BE2C (cell line): ENCODE results near the gene RRP15.
"Not testable (repeated sequence)": the region's sequence is repeated elsewhere in the genome, so short reads cannot be mapped to it uniquely, and the experiment has no call there.

Source experiments
- DNase-seq: peaks from one replicate; pipeline ENCODE4 v3.0.0-alpha.2; 2020
- H3K27me3 ChIP-seq: fragments of 250-450 bp; sonication (Bioruptor Pico); 2 replicates; pipeline ENCODE4 v1.5.1; 2020; ENCODE audit warnings: mild to moderate bottlenecking
- H3K36me3 ChIP-seq: fragments of 250-450 bp; sonication (Bioruptor Pico); 2 replicates; pipeline ENCODE4 v1.5.1; 2020; ENCODE audit warnings: mild to moderate bottlenecking
- H3K4me1 ChIP-seq: fragments of 250-450 bp; sonication (Bioruptor Pico); 2 replicates; pipeline ENCODE4 v1.5.1; 2020
- H3K4me3 ChIP-seq: 2 replicates; pipeline ENCODE4 v1.5.1; 2011; ENCODE audit warnings: low read depth, low read length
- H3K9me3 ChIP-seq: fragments of 250-450 bp; sonication (Bioruptor Pico); 2 replicates; pipeline ENCODE4 v1.5.1; 2020
- TF ChIP-seq, protein P1 (sequence below): IDR thresholded peaks from 2 replicates; pipeline ENCODE4 v1.5.1; 2012; ENCODE audit warnings: mild to moderate bottlenecking, low read depth, low read length

Gene RRP15

DNA sequence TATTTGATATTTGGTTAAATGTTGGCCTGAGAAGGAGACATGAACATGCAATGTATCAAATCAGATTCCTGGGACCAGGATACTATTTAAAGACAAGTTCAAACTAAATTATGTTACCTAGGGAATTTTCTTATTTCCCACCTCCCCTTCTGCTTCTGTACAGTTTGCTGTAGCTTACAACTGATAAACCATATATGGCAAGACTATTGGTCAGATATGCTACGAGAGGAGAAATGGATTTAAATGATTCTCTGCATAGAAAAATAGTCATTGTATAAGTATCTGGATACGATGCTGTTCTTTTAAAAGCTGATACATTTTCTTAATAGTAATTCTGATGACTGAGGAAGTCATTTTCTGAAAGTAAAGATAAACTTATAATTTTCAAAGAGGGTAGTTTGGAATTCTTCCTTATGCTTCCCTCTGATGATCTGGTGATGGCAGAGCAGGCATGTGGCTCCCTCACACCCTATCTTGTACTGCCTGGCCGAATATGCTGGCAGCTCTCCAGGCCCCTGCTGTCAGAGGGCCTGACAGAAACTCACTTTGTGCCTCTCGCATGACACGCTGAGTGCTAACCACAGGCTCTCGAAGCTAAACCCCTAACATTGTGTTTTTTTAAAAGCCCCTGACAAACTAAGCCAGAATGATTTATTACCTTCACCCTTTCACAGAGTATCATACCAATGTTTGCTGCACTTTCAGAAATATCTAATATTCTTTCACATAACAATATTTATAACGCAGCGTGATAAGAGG lies 19.4 kb downstream of the RRP15 start:
- peak; percentile 88 for DNase-seq
- TF ChIP-seq, protein P1, sequence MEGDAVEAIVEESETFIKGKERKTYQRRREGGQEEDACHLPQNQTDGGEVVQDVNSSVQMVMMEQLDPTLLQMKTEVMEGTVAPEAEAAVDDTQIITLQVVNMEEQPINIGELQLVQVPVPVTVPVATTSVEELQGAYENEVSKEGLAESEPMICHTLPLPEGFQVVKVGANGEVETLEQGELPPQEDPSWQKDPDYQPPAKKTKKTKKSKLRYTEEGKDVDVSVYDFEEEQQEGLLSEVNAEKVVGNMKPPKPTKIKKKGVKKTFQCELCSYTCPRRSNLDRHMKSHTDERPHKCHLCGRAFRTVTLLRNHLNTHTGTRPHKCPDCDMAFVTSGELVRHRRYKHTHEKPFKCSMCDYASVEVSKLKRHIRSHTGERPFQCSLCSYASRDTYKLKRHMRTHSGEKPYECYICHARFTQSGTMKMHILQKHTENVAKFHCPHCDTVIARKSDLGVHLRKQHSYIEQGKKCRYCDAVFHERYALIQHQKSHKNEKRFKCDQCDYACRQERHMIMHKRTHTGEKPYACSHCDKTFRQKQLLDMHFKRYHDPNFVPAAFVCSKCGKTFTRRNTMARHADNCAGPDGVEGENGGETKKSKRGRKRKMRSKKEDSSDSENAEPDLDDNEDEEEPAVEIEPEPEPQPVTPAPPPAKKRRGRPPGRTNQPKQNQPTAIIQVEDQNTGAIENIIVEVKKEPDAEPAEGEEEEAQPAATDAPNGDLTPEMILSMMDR, result no peak
- no peaks in the 10 kb centered on the region for H3K9me3 ChIP-seq
- H3K27me3 ChIP-seq, result no peaks in the 10 kb centered on the region
- peaks cover 27% of the 10 kb centered on the region for H3K36me3 ChIP-seq
- H3K4me3 ChIP-seq, result no peak overlapping the region; the same call in 1 of the 2 replicates
- peaks cover 11% of the 10 kb centered on the region for H3K4me1 ChIP-seq

DNA sequence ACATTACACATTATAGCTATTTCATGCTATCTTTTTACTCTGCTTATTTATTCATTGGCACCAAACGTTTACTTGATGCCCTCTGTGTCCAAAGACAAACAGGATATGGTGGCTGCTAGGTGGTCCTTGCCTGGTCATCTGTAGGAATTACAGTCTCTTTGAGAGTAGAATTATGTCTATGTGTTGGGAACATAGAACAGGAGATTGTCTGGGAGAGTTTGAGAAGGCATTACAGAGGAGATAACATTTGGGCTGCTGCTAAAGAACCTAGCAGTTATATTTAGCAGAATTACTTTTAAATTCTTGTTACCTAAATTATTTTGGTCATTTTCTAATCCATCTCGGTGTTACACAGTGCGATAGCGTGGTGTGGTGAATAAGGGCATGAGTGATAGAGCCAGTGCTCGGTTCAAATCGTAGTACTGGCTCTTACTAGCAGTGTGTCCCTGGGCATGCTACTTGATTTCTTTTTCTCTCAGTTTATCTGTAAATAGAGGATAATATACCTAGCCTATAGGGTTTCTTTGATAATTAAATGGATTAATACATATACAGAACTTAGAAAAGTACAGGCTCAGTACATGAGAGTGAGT lies 20.5 kb downstream of the RRP15 start:
- no peak for DNase-seq
- H3K36me3 ChIP-seq, result peaks cover 30% of the 10 kb centered on the region
- H3K4me1 ChIP-seq, result peaks cover 11% of the 10 kb centered on the region
- H3K4me3 ChIP-seq, result no peak overlapping the region
- no peaks in the 10 kb centered on the region for H3K9me3 ChIP-seq
- H3K27me3 ChIP-seq, result no peaks in the 10 kb centered on the region
- TF ChIP-seq, protein P1, result no peak

DNA sequence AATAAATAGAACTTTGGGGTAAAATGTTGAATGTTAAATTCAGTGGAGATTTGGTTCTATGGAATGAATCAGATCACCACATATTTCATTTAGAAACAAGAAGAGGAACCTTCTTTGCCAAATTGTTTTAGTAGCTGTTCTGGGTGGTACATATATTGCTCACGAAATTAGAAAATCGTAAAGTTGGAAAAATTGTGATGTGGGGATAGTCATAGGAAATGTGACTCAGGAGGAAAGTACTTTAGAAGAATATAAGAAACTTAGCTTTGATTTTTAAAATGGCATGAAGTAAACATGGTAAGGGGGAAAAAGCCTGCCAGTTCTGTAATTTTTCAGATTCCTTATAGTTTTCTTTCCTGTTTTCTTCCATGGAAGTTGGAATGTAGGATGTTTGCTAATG lies 27.4 kb downstream of the RRP15 start:
- H3K36me3 ChIP-seq, result peaks cover 21% of the 10 kb centered on the region
- no peak overlapping the region for H3K4me3 ChIP-seq
- no peaks in the 10 kb centered on the region for H3K27me3 ChIP-seq
- no peaks in the 10 kb centered on the region for H3K9me3 ChIP-seq
- no peaks in the 10 kb centered on the region for H3K4me1 ChIP-seq
- TF ChIP-seq, protein P1, result no peak
- no peak for DNase-seq

GRCh38 chr1:218314316-218314715 lies 29.2 kb downstream of the RRP15 start:
- Histone ChIP-seq H3K27me3 (no peaks in the 10 kb centered on the region), H3K36me3 (peaks cover 9% of the 10 kb centered on the region), H3K4me3 (no peak overlapping the region), H3K9me3 (no peaks in the 10 kb centered on the region), H3K4me1 (no peaks in the 10 kb centered on the region)
- TF ChIP-seq, protein P1, result no peak
- no peak for DNase-seq

- no peak overlapping the region for H3K4me3 ChIP-seq
- no peaks in the 10 kb centered on the region for H3K4me1 ChIP-seq
- H3K27me3 ChIP-seq, result no peaks in the 10 kb centered on the region
- H3K36me3 ChIP-seq, result peaks cover 8% of the 10 kb centered on the region
- no peak for DNase-seq
- TF ChIP-seq, protein P1, result no peak
- H3K9me3 ChIP-seq, result no peaks in the 10 kb centered on the region
Observed at GRCh38 chr1:218315638-218316037, 30.5 kb downstream of the RRP15 start.

DNA sequence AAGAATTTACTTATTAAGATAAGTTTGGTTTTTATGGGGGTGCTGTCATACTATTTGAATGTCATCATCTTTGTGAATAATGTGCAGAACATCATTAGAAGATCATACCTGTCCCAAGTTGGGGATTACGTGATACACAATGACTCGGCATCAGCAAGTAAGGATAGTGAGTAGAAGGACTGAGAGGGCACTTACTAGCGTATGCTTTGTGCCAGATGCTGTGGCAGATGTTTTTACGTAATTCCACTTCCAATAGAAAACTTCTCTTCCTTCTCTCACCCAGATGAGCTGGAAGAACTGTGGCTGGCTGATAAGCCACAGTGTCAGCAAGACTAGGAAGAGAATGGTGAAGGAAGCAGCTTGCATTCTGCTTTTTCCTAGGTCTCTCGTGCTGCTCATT lies 32.0 kb downstream of the RRP15 start:
- no peaks in the 10 kb centered on the region for H3K4me1 ChIP-seq

DNA sequence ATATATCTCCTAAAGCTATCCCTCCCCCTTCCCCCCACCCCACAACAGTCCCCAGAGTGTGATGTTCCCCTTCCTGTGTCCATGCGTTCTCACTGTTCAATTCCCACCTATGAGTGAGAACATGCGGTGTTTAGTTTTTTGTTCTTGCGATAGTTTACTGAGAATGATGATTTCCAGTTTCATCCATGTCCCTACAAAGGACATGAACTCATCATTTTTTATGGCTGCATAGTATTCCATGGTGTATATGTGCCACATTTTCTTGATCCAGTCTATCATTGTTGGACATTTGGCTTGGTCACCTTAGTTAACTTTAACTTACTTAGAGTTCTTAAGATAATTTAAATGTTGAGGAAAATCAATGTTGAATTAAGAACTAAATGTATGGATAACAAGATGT lies 35.1 kb downstream of the RRP15 start:
- H3K9me3 ChIP-seq, DNase-seq, H3K4me1 ChIP-seq, H3K27me3 ChIP-seq, H3K4me3 ChIP-seq: not testable (repeated sequence)
- peaks cover 26% of the 10 kb centered on the region for H3K36me3 ChIP-seq

More for the DNA sequence above, 32.0 kb downstream of the RRP15 start:
- Histone ChIP-seq H3K27me3 (no peaks in the 10 kb centered on the region), H3K4me3 (no peak overlapping the region), H3K9me3 (no peaks in the 10 kb centered on the region), H3K36me3 (peaks cover 8% of the 10 kb centered on the region)
- TF ChIP-seq, protein P1, result no peak
- no peak for DNase-seq
